B cell (primary cell): ENCODE measurements around the gene CDKN2B. TPM values are rescaled to one million over a fixed set of nuclear protein-coding genes. Genes with fewer than 3 reads are reported as not detected.

ENCODE experiments used
- ATAC-seq: fragments of 200-7000 bp; cut with Tn5 transposase; one replicate; pipeline ENCODE4 v1.10.0; 2021; ENCODE audit warnings: low read depth, mild to moderate bottlenecking, moderate number of reproducible peaks, moderate library complexity
- CTCF ChIA-PET: fragments of 350-600 bp; sonication (Branson Sonifier 250); formaldehyde crosslinking; loops from one replicate; lab custom pipeline; 2021; ENCODE audit warnings: antibody characterized with exemption, inconsistent platforms; lab: Charles Lee
- POLR2A ChIA-PET: fragments of 350-600 bp; sonication (Branson Sonifier 250); formaldehyde crosslinking; loops from one replicate; lab custom pipeline; 2021; ENCODE audit warnings: antibody characterized with exemption; lab: Charles Lee
- DNase-seq: peaks from one replicate; pipeline ENCODE4 v3.0.0; 2013
- H2AFZ ChIP-seq: 2 replicates; pipeline ENCODE4 v1.6.1; 2012; ENCODE audit warnings: mild to moderate bottlenecking, low read depth, low read length; ENCODE audit not compliant: insufficient read depth, poor library complexity, severe bottlenecking
- H3K27ac ChIP-seq, 2 donors: 1 replicate in 1 of 2; 2 replicates in 1 of 2; pipeline ENCODE4 v1.5.1; 2012 to 2013; ENCODE audit warnings: low read length in 2 of 2, mild to moderate bottlenecking in 2 of 2, moderate library complexity in 1 of 2
- H3K27me3 ChIP-seq, 4 experiments: fragments of 200-600 bp in 1 of 4; sonication (generic) in 1 of 4; replicated peaks in 1 of 4; 1 replicate in 2 of 4; 2 replicates in 2 of 4; pipeline versions ENCODE4 v1.6.1 to v1.7.0; 2013 to 2016; ENCODE audit warnings: low read length in 3 of 4, mild to moderate bottlenecking in 2 of 4, mixed read lengths in 1 of 4, moderate library complexity in 1 of 4; ENCODE audit not compliant: insufficient read depth in 4 of 4, control insufficient read depth in 3 of 4; ENCODE audit errors: control extremely low read depth in 1 of 4
- H3K36me3 ChIP-seq, 2 experiments: replicated peaks in 1 of 2; 1 replicate in 1 of 2; 2 replicates in 1 of 2; pipeline versions ENCODE4 v1.6.1 to v1.7.1; 2013; ENCODE audit warnings: low read length in 1 of 2; ENCODE audit not compliant: insufficient read depth in 2 of 2, control insufficient read depth in 1 of 2; ENCODE audit errors: control extremely low read depth in 1 of 2, extremely low read depth in 1 of 2
- H3K4me1 ChIP-seq, 2 donors: fragments of 200-600 bp in 1 of 2; sonication (generic) in 1 of 2; 1 replicate in 1 of 2; 2 replicates in 1 of 2; pipeline versions ENCODE4 v1.5.1 to v1.6.1; 2013 to 2017; ENCODE audit warnings: low read length in 2 of 2; ENCODE audit not compliant: control insufficient read depth in 2 of 2, insufficient read depth in 2 of 2
- H3K4me2 ChIP-seq: replicated peaks from 2 replicates; pipeline ENCODE3; 2012; ENCODE audit warnings: mild to moderate bottlenecking, low read depth, low read length; ENCODE audit not compliant: poor library complexity, severe bottlenecking
- H3K4me3 ChIP-seq, 5 experiments: fragments of 200-600 bp in 1 of 5; sonication (generic) in 1 of 5; 1 replicate in 3 of 5; 2 replicates in 2 of 5; pipeline versions ENCODE4 v1.5.1 to v1.7.0; 2011 to 2016; ENCODE audit warnings: low read length in 4 of 5, mild to moderate bottlenecking in 4 of 5, low read depth in 2 of 5, control low read depth in 1 of 5, moderate library complexity in 1 of 5; ENCODE audit not compliant: insufficient read depth in 1 of 5; ENCODE audit errors: control extremely low read depth in 1 of 5, extremely low read depth in 1 of 5
- H3K79me2 ChIP-seq: fragments of 200-600 bp; sonication (generic); one replicate; pipeline ENCODE4 v1.6.0; 2016; ENCODE audit warnings: low read length; ENCODE audit not compliant: control insufficient read depth, insufficient read depth
- H3K9ac ChIP-seq: fragments of 200-600 bp; sonication (generic); 2 replicates; pipeline ENCODE4 v1.6.1; 2017; ENCODE audit warnings: mild to moderate bottlenecking, low read length, moderate library complexity
- H3K9me3 ChIP-seq, 3 donors: one replicate each; pipeline versions ENCODE4 v1.6.1 to v1.7.1; 2013; ENCODE audit warnings: low read length in 2 of 3; ENCODE audit not compliant: control insufficient read depth in 2 of 3, insufficient read depth in 1 of 3; ENCODE audit errors: control extremely low read depth in 1 of 3
- H4K20me1 ChIP-seq: 2 replicates; pipeline ENCODE4 v1.6.0; 2012; ENCODE audit warnings: mild to moderate bottlenecking, low read length; ENCODE audit not compliant: insufficient read depth, control insufficient read depth, poor library complexity, severe bottlenecking
- H3K27ac Mint-ChIP-seq: one replicate; pipeline ENCODE4 v1.8.0; 2021; ENCODE audit warnings: mixed read lengths
- H3K27me3 Mint-ChIP-seq: one replicate; pipeline ENCODE4 v1.8.0; 2021; ENCODE audit warnings: mixed read lengths
- H3K4me1 Mint-ChIP-seq: one replicate; pipeline ENCODE4 v1.8.0; 2021; ENCODE audit warnings: mixed read lengths
- H3K4me3 Mint-ChIP-seq: one replicate; pipeline ENCODE4 v1.8.0; 2021; ENCODE audit warnings: mixed read lengths
- H3K9me3 Mint-ChIP-seq: one replicate; pipeline ENCODE4 v1.8.0; 2022; ENCODE audit warnings: mixed read lengths; ENCODE audit not compliant: insufficient read depth
- EZH2 ChIP-seq: IDR thresholded peaks from 2 replicates; pipeline ENCODE4 v1.6.1; 2012; ENCODE audit warnings: borderline replicate concordance, low read depth, mild to moderate bottlenecking, moderate library complexity, low read length; ENCODE audit not compliant: insufficient read depth, poor library complexity, severe bottlenecking
- WGBS: methylation state at CpG from one replicate; pipeline ENCODE4 v1.1.5; 2013; ENCODE audit warnings: missing lambda C conversion rate; ENCODE audit not compliant: insufficient coverage; 5-methylcytosine and 5-hydroxymethylcytosine counted together
- intact Hi-C: fragments of 100-400 bp; cut with micrococcal nuclease; formaldehyde crosslinking; loops from one replicate; pipeline ENCODE4 v1.10.0; 2022
- polyA plus RNA-seq: library from polyadenylated mRNA; depleted of rRNA; stranded (reverse); fragments of >200 nt; gene quantifications from 2 replicates; pipeline ENCODE4 v1.2.3, GENCODE V29; 2012
- total RNA-seq, 2 donors: library from RNA; stranded (reverse); fragments of 120-200 nt in 1 of 2; gene quantifications; 1 replicate in 1 of 2; 2 replicates in 1 of 2; pipeline versions ENCODE4 v1.2.3 to v1.2.4, GENCODE V29; 2013 to 2022
- TF ChIP-seq, protein P1 (sequence below): fragments of 200-600 bp; IDR thresholded peaks from one replicate; pipeline ENCODE4 v1.8.0; 2022; ENCODE audit warnings: antibody characterized with exemption, mild to moderate bottlenecking

Gene CDKN2B
- total and polyA plus RNA-seq, 2 donors (not counting 1 experiment from before 2014, with no cell fraction given), result 0.36 to 0.42 TPM

DNA sequence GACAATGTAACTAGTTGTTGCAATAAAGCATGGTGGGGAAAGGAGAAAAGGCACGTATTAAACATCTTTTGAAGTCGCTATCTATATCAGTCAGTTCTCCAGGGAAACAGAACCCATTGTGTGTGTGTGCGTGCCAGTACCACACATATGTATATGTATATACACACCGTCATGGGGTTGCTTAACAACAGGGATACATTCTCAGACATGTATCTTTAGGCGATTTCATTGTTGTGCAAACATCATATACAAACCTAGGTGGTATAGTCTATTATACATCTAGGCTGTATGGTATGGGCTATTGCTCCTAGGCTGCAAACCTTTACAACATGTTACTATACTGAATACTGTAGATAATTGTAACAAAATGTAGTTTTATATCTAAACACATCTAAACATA is 12.2 kb downstream of the CDKN2B start:
- no peak overlapping the region for H2AFZ ChIP-seq
- peak overlapping the region; percentile 97 for H3K4me3 Mint-ChIP-seq
- H3K9ac ChIP-seq, result no peak overlapping the region
- H3K79me2 ChIP-seq, result peaks cover 9% of the 10 kb centered on the region
- H3K4me1 ChIP-seq, result peaks cover 17 to 19% of the 10 kb centered on the region in 2 donors
- H3K4me2 ChIP-seq, result no peak overlapping the region
- no peaks in the 10 kb centered on the region for H4K20me1 ChIP-seq
- no peak for ATAC-seq
- H3K9me3 ChIP-seq, result no peaks in the 10 kb centered on the region
- TF ChIP-seq, protein P1, sequence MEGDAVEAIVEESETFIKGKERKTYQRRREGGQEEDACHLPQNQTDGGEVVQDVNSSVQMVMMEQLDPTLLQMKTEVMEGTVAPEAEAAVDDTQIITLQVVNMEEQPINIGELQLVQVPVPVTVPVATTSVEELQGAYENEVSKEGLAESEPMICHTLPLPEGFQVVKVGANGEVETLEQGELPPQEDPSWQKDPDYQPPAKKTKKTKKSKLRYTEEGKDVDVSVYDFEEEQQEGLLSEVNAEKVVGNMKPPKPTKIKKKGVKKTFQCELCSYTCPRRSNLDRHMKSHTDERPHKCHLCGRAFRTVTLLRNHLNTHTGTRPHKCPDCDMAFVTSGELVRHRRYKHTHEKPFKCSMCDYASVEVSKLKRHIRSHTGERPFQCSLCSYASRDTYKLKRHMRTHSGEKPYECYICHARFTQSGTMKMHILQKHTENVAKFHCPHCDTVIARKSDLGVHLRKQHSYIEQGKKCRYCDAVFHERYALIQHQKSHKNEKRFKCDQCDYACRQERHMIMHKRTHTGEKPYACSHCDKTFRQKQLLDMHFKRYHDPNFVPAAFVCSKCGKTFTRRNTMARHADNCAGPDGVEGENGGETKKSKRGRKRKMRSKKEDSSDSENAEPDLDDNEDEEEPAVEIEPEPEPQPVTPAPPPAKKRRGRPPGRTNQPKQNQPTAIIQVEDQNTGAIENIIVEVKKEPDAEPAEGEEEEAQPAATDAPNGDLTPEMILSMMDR, result no peak
- TF ChIP-seq EZH2, result no peak
- DNase-seq, result no peak
- H3K9me3 Mint-ChIP-seq, result no peaks in the 10 kb centered on the region
- peaks cover 0 to 2% (median 0%) of the 10 kb centered on the region in 4 experiments for H3K27me3 ChIP-seq
- ChIA-PET CTCF (interaction anchor here (0.8 to 6.8 kb wide), 3 partner anchors 11 to 184 kb away, joined by 3 to 60 read pairs (median 3); partner anchors contain the start of gene CDKN2B), POLR2A (no interaction called here)
- H3K4me1 Mint-ChIP-seq, result peaks cover 19% of the 10 kb centered on the region
- no CpG with 5 or more reads among the region's 5 CpGs for WGBS
- H3K27ac ChIP-seq, result no peak overlapping the region
- intact Hi-C loops, result loop anchor here (5.0 to 10.0 kb wide), 4 partner anchors 552 to 1312 kb away; partner anchors contain the start of genes FOCAD, IFNA1 and KLHL9
- peak overlapping the region; percentile 95 for H3K27ac Mint-ChIP-seq
- H3K27me3 Mint-ChIP-seq, result peaks cover 10% of the 10 kb centered on the region
- no peaks in the 10 kb centered on the region for H3K36me3 ChIP-seq
- H3K4me3 ChIP-seq, result no peak overlapping the region

DNA sequence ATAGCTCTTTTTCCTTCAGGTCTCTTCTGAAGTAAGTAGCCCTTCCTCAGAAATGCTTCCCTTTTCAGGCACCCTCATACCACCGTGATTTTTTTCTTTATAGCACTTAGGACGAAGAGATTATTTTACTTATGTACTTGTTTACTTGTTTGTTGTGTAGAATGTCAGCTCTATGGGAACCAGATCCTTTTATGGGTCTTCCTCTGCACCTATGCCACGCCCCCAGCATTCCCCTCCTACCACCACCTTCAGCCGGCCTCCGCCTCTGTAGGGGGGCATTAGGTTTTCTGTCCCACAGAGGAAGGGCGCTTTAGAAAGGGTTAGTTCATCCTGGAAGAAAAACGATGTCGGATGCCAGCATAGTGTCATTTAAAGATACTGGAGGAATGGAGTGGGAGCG is 12.7 kb downstream of the CDKN2B start:
- no peak for ATAC-seq
- CTCF ChIA-PET, result interaction anchor here (0.8 to 6.8 kb wide), 3 partner anchors 12 to 248 kb away, joined by 3 to 60 read pairs (median 3); partner anchors contain the start of gene CDKN2B
- Histone ChIP-seq H3K4me3 (peak overlapping the region in 1 of 5 experiments; percentile 97), H2AFZ (peak overlapping the region; percentile 88), H3K36me3 (no peaks in the 10 kb centered on the region), H3K4me2 (peak overlapping the region; percentile 97), H3K9me3 (no peaks in the 10 kb centered on the region), H3K4me1 (peaks cover 17 to 19% of the 10 kb centered on the region in 2 donors), H3K79me2 (peaks cover 9% of the 10 kb centered on the region), H3K9ac (no peak overlapping the region), H3K27me3 (peaks cover 0 to 3% (median 1%) of the 10 kb centered on the region in 4 experiments), H4K20me1 (no peaks in the 10 kb centered on the region), H3K27ac (no peak overlapping the region)
- Mint-ChIP-seq H3K4me3 (peak overlapping the region; percentile 97), H3K27me3 (peaks cover 8% of the 10 kb centered on the region), H3K27ac (peak overlapping the region; percentile 95), H3K9me3 (no peaks in the 10 kb centered on the region), H3K4me1 (peaks cover 19% of the 10 kb centered on the region)
- intact Hi-C loops, result loop anchor here (5.0 to 10.0 kb wide), 4 partner anchors 552 to 1312 kb away; partner anchors contain the start of genes FOCAD, IFNA1 and KLHL9
- DNase-seq, result no peak
- WGBS, result 41% methylated on average over 3 of the region's 9 CpGs
- POLR2A ChIA-PET, result no interaction called here
- TF ChIP-seq, protein P1, result no peak
- no peak for TF ChIP-seq EZH2
